Measurements from ENCODE around the gene IL1RL2. TPM values are rescaled to one million over a fixed set of nuclear protein-coding genes. Genes with fewer than 3 reads are reported as not detected.

IL1RL2 gene
- not detected in 2 replicates for total RNA-seq

GRCh38 chr2:102186791-102187495 lies at the start of gene IL1RL2:
IL1RL2 (plus strand) TSS chr2:102187023; CDS start chr2:102187868, 845 bp downstream.

GRCh38 chr2:102141970-102142828 lies 44.6 kb upstream of the IL1RL2 start, which contains the start of gene IL1R1:
IL1R1 (plus strand) TSS chr2:102142746; CDS start chr2:102157725, 14,979 bp downstream.

Other genes with a start within 250 kb of the IL1RL2 start
- not detected in 2 replicates for gene IL1R2, start 195.1 kb upstream of the IL1RL2 start, total RNA-seq
- gene IL1R1, start 44.3 kb upstream of the IL1RL2 start, total RNA-seq, result 8.6 and 8.9 TPM in 2 replicates
- 21.5 and 21.9 TPM in 2 replicates for gene IL1RL1, start 124.5 kb downstream of the IL1RL2 start, total RNA-seq
- gene IL18R1, start 168.8 kb downstream of the IL1RL2 start, total RNA-seq, result 1.00 and 1.3 TPM in 2 replicates
- not detected in 2 replicates for gene IL18RAP, start 236.1 kb downstream of the IL1RL2 start, total RNA-seq